ENCODE measurements around the gene STX1A.
"Not testable (repeated sequence)": the region's sequence is repeated elsewhere in the genome, so short reads cannot be mapped to it uniquely, and the experiment has no call there.

STX1A gene

GRCh38 chr7:73680501-73680900 lies 39.0 kb downstream of the STX1A start:
- no peak for DNase-seq

- DNase-seq: no peak
These were observed 39.8 kb downstream of the STX1A start for GRCh38 chr7:73679709-73680108.

- DNase-seq: no peak
These were observed 40.6 kb downstream of the STX1A start for GRCh38 chr7:73678862-73679261.

- DNase-seq: not testable (repeated sequence)
These were observed 43.4 kb downstream of the STX1A start for GRCh38 chr7:73676062-73676461.

GRCh38 chr7:73674468-73675124 lies 44.9 kb downstream of the STX1A start:
- no peak for DNase-seq

GRCh38 chr7:73671857-73672445 lies 47.5 kb downstream of the STX1A start:
- DNase-seq: no peak

- DNase-seq: no peak
These were observed 48.2 kb downstream of the STX1A start for GRCh38 chr7:73671322-73671661.

- no peak for DNase-seq
These were observed 49.5 kb downstream of the STX1A start for GRCh38 chr7:73669858-73670385.

GRCh38 chr7:73669288-73669701 lies 50.2 kb downstream of the STX1A start:
- no peak for DNase-seq

GRCh38 chr7:73668886-73669230 lies 50.6 kb downstream of the STX1A start:
- no peak for DNase-seq

- DNase-seq: peak; percentile 5
These were observed 51.2 kb downstream of the STX1A start for GRCh38 chr7:73668103-73668885.

GRCh38 chr7:73667344-73668102 lies 51.9 kb downstream of the STX1A start, which contains the start of gene VPS37D:
TSS of gene VPS37D (plus strand) at chr7:73667831. CDS start at chr7:73667959, 128 bp downstream.
- DNase-seq: peak; percentile 92

- DNase-seq: no peak
These were observed 56.4 kb downstream of the STX1A start for GRCh38 chr7:73663033-73663432.

- not testable (repeated sequence) for DNase-seq
These were observed 58.9 kb downstream of the STX1A start for GRCh38 chr7:73660594-73660993.

- DNase-seq: no peak
These were observed 59.5 kb downstream of the STX1A start for GRCh38 chr7:73659983-73660382.

GRCh38 chr7:73655309-73655708 lies 64.2 kb downstream of the STX1A start:
- DNase-seq: not testable (repeated sequence)

- DNase-seq: no peak
These were observed 66.9 kb downstream of the STX1A start for GRCh38 chr7:73652541-73652949.

- DNase-seq: no peak
These were observed 68.9 kb downstream of the STX1A start for GRCh38 chr7:73650524-73650923.

GRCh38 chr7:73649576-73649975 lies 69.9 kb downstream of the STX1A start:
- DNase-seq: no peak

All from NCI-H345 (cell line).